RWPE1 (cell line): ENCODE data around the gene CSRP3.

ENCODE experiments used
- CTCF ChIA-PET: fragments of 350-600 bp; sonication (Branson Sonifier 250); formaldehyde crosslinking; extraction: SDS; loops from one replicate; lab custom pipeline; 2021; lab: Yijun Ruan, JAX
- POLR2A ChIA-PET: fragments of 400-600 bp; formaldehyde crosslinking; extraction: SDS; loops from one replicate; lab custom pipeline; 2020; ENCODE audit warnings: antibody characterized with exemption; ENCODE audit not compliant: low non-redundant PET; lab: Yijun Ruan, JAX
- DNase-seq: peaks from one replicate; pipeline ENCODE4 v3.0.0; 2012; ENCODE audit warnings: low spot score
- H3K27ac ChIP-seq: fragments of 450-650 bp; 2 replicates; pipeline ENCODE4 v1.5.1; 2017
- CTCF ChIP-seq: fragments of 450-650 bp; conservative IDR thresholded peaks from 2 replicates; pipeline ENCODE4 v1.5.1; 2017; ENCODE audit warnings: low read depth, mild to moderate bottlenecking

The CSRP3 gene

GRCh38 chr11:19201737-19202605 lies at the start of gene CSRP3:
Gene CSRP3, minus strand, starts transcription at chr11:19201983. Its CDS starts 9,535 bp downstream, at chr11:19192448.
- CTCF ChIA-PET = interaction anchor here (1.5 kb wide), 1 partner anchor 131 kb away, joined by 5 read pairs; no protein-coding TSS in a partner anchor
- TF ChIP-seq CTCF = no peak
- POLR2A ChIA-PET = no interaction called here
- DNase-seq = no peak
- no peak within 1 kb of the TSS; the same call in 1 of the 2 replicates for H3K27ac ChIP-seq

GRCh38 chr11:19251577-19251976 lies 49.8 kb upstream of the CSRP3 start:
- no peak for TF ChIP-seq CTCF
- DNase-seq = no peak
- H3K27ac ChIP-seq = no peak overlapping the region
- ChIA-PET POLR2A (interaction anchor here (0.6 kb wide), 1 partner anchor 16 kb away, joined by 4 read pairs; no protein-coding TSS in a partner anchor), CTCF (interaction anchor here (0.5 to 1.0 kb wide), 2 partner anchors 8 to 645 kb away, joined by 3 read pairs; no protein-coding TSS in a partner anchor)

- ChIA-PET POLR2A (no interaction called here), CTCF (no interaction called here)
- no peak overlapping the region for H3K27ac ChIP-seq
- no peak for DNase-seq
- no peak for TF ChIP-seq CTCF
Measured at GRCh38 chr11:19246816-19247215, 45.0 kb upstream of the CSRP3 start.

- peak overlapping the region; percentile 76 for H3K27ac ChIP-seq
- no peak for DNase-seq
- ChIA-PET POLR2A (no interaction called here), CTCF (interaction anchor here (0.6 to 1.3 kb wide), 2 partner anchors 14 to 281 kb away, joined by 3 to 5 read pairs; no protein-coding TSS in a partner anchor)
- no peak for TF ChIP-seq CTCF
Measured at GRCh38 chr11:19245351-19245750, 43.6 kb upstream of the CSRP3 start.

GRCh38 chr11:19244621-19245020 lies 42.8 kb upstream of the CSRP3 start:
- ChIA-PET POLR2A (no interaction called here), CTCF (interaction anchor here (0.7 to 1.8 kb wide), 4 partner anchors 12 to 1142 kb away, joined by 3 to 10 read pairs (median 5); no protein-coding TSS in a partner anchor)
- H3K27ac ChIP-seq = peak overlapping the region; percentile 76
- peak; percentile 81 for DNase-seq
- TF ChIP-seq CTCF = no peak

- no peak for TF ChIP-seq CTCF
- POLR2A ChIA-PET = no interaction called here
- H3K27ac ChIP-seq = peak overlapping the region; percentile 76
- DNase-seq = peak; percentile 67
- CTCF ChIA-PET = interaction anchor here (0.7 to 1.8 kb wide), 4 partner anchors 13 to 1143 kb away, joined by 3 to 10 read pairs (median 5); no protein-coding TSS in a partner anchor
Measured at GRCh38 chr11:19244084-19244483, 42.3 kb upstream of the CSRP3 start.
